ENCODE measurements around the gene ACTBL2.

Gene ACTBL2

GRCh38 chr5:57448751-57449150, 33.9 kb downstream of the ACTBL2 start:
- peaks cover 53% of the 10 kb centered on the region for H3K4me1 Mint-ChIP-seq
- no peaks in the 10 kb centered on the region for H3K27me3 Mint-ChIP-seq (ENCODE audit: low read depth)
- peak overlapping the region in 2 of 3 experiments; percentile 20 to 60 for H3K27ac Mint-ChIP-seq
- TF ChIP-seq CTCF (IDR thresholded peaks at IDR 0.05; ENCODE audit: unreplicated experiment in 3 of 3): no peak
- H3K9me3 Mint-ChIP-seq: peaks cover 2% of the 10 kb centered on the region
- H3K4me3 Mint-ChIP-seq: no peak overlapping the region
- no peaks in the 10 kb centered on the region for H3K36me3 Mint-ChIP-seq (ENCODE audit: low read depth)

- Mint-ChIP-seq H3K4me1 (peaks cover 50% of the 10 kb centered on the region), H3K9me3 (peaks cover 2% of the 10 kb centered on the region), H3K27ac (peak overlapping the region in 2 of 3 experiments; percentile 24 to 60), H3K27me3 (ENCODE audit: low read depth) (no peaks in the 10 kb centered on the region), H3K36me3 (ENCODE audit: low read depth) (no peaks in the 10 kb centered on the region), H3K4me3 (no peak overlapping the region)
- no peak for TF ChIP-seq CTCF (IDR thresholded peaks at IDR 0.05; ENCODE audit: unreplicated experiment in 3 of 3)
These were observed 34.3 kb downstream of the ACTBL2 start for GRCh38 chr5:57448287-57448686.

- Mint-ChIP-seq H3K9me3 (peaks cover 2% of the 10 kb centered on the region), H3K27me3 (ENCODE audit: low read depth) (no peaks in the 10 kb centered on the region), H3K4me3 (no peak overlapping the region), H3K4me1 (peaks cover 48% of the 10 kb centered on the region), H3K27ac (peak overlapping the region in 2 of 3 experiments; percentile 24 to 60), H3K36me3 (ENCODE audit: low read depth) (no peaks in the 10 kb centered on the region)
- TF ChIP-seq CTCF (IDR thresholded peaks at IDR 0.05; ENCODE audit: unreplicated experiment in 3 of 3): no peak
These were observed 35.0 kb downstream of the ACTBL2 start for GRCh38 chr5:57447658-57448057.

- no peak for TF ChIP-seq CTCF (IDR thresholded peaks at IDR 0.05; ENCODE audit: unreplicated experiment in 3 of 3)
- peaks cover 52% of the 10 kb centered on the region for H3K4me1 Mint-ChIP-seq
- H3K27me3 Mint-ChIP-seq (ENCODE audit: low read depth): no peaks in the 10 kb centered on the region
- peaks cover 2% of the 10 kb centered on the region for H3K9me3 Mint-ChIP-seq
- H3K36me3 Mint-ChIP-seq (ENCODE audit: low read depth): no peaks in the 10 kb centered on the region
- H3K4me3 Mint-ChIP-seq: no peak overlapping the region
- peak overlapping the region in 2 of 3 experiments; percentile 24 to 33 for H3K27ac Mint-ChIP-seq
These were observed 35.6 kb downstream of the ACTBL2 start for GRCh38 chr5:57446966-57447365.

- no peak for TF ChIP-seq CTCF (IDR thresholded peaks at IDR 0.05; ENCODE audit: unreplicated experiment in 3 of 3)
- Mint-ChIP-seq H3K27me3 (ENCODE audit: low read depth) (no peaks in the 10 kb centered on the region), H3K4me1 (peaks cover 50% of the 10 kb centered on the region), H3K9me3 (peaks cover under 1% of the 10 kb centered on the region), H3K27ac (peak overlapping the region; percentile 21 to 80 (median 46)), H3K4me3 (no peak overlapping the region), H3K36me3 (ENCODE audit: low read depth) (no peaks in the 10 kb centered on the region)
These were observed 36.9 kb downstream of the ACTBL2 start for GRCh38 chr5:57445705-57446037.

- Mint-ChIP-seq H3K9me3 (no peaks in the 10 kb centered on the region), H3K27ac (peak overlapping the region; percentile 21 to 80 (median 46)), H3K36me3 (ENCODE audit: low read depth) (no peaks in the 10 kb centered on the region), H3K27me3 (ENCODE audit: low read depth) (no peaks in the 10 kb centered on the region), H3K4me1 (peaks cover 47% of the 10 kb centered on the region), H3K4me3 (no peak overlapping the region)
- no peak for TF ChIP-seq CTCF (IDR thresholded peaks at IDR 0.05; ENCODE audit: unreplicated experiment in 3 of 3)
These were observed 37.5 kb downstream of the ACTBL2 start for GRCh38 chr5:57445006-57445704.
